Nucleus accumbens (tissue), 56 donors: ENCODE results near the gene ORM1.
A peak's percentile ranks its signal among the peaks of the same experiment; 100 is the strongest.

Experiments
- DNase-seq, 56 donors: peaks; one replicate each; lab custom pipeline; 2025; lab: John Stamatoyannopoulos, UW

The ORM1 gene

DNA sequence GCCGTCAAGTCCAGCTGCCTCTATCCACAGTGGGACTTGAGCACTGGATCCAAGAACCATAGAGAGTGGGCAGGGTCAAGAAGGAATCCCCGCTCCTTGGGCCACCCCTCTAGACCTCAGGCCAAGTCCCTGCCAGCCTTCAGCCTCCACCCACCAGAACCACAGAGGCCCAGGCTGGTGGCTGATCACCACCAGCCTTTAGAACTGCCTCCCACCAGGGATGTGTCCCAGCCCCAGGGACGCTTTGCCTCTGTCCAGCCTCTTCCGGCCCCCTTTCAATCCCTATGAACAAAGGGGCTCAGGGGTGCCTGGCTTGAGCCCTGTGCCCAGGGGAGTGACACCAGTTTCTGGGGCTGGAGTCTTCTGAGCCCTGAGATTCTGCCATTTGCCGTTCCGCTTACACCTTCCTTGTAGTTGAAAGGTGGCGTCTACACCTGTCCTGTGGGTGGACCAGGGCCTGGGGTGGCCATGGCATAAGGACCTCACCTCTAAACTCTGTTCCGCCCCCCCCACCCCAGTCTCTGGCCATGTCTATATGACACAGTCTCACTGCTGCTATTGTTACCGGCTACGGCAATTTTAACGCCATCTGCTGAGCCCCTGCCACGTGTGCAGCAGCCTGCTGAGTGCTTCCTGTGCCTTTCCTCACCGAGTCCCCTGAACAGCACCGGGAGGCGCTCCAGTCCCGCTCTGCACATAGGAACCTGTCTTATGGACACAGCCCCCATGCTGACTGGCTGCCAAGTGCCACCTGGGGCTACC, 35.7 kb upstream of the ORM1 start:
- no peak for DNase-seq

DNA sequence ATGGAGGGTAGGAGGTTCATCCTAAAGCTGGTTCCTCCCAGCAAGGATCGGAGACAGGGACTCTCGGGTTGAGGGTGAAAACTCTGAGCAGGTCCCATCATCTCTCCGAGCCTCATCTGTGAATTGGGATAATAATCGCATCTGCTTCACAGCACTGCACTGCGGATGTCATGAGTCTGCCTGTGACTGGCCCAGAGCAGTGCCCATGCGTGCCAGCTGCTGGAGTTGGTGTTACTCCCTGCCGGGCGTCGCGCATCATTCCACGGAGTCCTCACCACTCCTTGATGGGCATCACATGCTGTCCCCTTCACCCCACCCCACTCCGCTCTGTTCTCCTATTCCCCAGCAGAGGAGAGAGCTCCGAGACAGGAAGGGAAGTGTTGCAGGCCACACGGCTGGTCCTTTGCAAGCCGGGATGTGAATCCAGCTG, 35.1 kb upstream of the ORM1 start:
- DNase-seq, result no peak

- no peak for DNase-seq
Measured at GRCh38 chr9:114288193-114289091, 34.5 kb upstream of the ORM1 start.

- DNase-seq, result no peak
Measured at GRCh38 chr9:114289106-114289505, 33.8 kb upstream of the ORM1 start.

DNA sequence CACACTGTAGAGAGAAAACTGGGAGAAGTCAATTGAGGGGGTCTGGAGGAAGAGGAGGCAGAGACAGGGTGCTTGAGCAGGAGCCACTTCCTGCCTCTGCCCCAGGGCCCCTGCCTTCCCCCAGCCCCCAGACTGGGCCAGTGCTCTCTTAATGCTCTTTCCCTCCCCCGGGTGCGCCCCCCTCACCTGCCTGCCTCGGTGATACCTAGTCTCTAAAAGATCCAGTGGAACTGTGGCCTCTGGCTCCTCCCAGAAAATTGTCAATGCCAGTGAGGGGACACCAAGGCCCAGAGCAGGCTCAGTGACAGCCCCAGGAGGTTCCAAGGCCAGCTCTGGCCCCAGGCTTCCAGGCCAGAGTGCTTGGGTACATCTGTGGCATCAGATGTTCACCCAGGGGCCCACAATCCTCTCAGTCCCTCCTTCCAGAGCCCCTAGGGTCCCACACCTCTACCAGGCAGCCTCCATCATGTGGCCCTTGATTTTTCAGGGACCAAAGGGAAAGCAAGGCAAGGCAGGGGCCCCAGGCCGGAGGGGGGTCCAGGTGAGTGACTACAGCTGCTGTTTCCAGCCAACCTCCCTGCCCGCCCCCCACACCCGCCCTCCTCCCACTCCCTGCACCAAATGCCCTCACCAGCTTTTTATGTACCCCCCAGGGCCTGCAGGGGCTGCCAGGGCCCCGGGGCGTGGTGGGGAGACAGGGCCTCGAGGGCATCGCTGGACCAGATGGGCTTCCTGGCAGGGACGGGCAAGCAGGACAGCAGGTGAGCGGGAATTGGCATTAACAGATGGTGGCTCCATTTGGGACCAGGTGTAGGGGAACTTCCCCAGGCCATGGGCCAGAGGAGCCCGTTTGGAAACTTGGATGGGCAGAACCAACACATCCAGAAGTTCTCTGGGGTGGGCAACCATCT, 33.1 kb upstream of the ORM1 start:
- DNase-seq, result no peak

DNA sequence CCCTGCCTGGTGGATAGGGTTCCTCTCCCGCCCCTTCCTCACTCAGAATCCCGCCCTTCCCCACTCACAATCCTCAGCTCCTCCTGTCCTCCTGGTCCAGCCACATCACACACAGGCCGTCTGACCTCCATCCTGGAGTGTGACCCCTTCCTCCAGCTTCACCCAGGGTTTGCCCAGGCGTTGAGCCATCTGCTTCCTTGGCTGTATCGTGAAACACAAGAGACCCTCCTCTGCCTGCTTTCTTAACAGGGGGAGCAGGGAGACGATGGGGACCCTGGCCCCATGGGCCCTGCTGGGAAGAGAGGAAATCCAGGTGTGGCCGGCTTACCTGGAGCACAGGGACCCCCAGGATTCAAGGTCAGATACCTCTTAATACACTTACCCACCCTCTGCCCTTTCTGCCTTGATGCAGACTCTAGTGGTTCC, 32.3 kb upstream of the ORM1 start:
- DNase-seq, result no peak

DNA sequence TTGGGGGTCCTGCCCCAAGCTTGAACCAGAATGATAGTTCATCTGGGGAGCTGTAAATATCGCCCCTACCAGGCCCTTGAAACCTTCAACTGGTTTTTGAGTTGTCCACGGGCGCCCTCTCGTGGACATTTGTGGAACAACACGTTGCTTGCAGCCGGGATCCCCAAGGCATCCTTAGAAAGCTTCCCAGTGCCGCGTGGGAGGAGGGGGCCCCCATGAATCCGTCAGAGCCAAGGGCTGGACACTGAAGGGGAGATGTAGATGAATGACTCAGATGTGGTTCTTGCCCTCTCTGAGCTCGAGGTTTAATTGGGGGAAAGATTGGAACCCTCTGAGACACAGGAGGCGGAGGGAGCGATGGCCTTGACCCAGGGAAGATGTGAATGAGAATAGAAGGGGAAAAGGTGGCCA, 31.8 kb upstream of the ORM1 start:
- DNase-seq, result peak in 49 of 56 donors; percentile 6 to 84 (median 49)

DNA sequence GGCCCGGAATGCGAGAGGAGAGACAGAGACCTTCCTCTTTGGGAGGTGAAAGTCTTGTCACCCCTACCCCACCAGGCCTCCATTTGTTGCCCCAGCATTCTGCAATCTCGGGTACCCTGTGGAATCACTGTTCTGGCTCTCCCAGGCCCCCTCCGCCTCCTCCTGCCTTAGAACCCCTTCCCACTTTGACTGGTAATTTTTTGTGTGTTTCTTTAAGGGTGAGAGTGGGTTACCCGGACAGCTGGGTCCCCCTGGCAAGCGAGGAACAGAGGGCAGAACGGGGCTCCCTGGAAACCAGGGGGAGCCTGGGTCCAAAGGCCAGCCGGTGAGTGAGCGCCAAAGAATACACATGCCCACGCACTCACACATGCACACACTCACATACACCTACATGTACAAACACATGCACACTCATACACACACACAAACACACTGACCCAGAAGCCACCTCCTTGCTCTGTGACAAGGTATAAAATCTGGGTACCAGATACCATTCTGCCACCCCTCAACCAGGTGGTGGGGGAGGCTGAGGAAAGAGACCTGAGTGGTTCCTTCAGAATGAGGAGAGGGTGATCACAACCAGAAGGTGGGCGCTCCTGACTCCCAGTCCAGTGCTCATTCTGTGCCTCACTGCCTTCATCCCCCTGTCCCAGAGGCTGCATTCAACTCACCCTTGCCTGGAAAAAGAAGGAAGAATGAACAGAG, 30.9 kb upstream of the ORM1 start:
- DNase-seq, result no peak

DNA sequence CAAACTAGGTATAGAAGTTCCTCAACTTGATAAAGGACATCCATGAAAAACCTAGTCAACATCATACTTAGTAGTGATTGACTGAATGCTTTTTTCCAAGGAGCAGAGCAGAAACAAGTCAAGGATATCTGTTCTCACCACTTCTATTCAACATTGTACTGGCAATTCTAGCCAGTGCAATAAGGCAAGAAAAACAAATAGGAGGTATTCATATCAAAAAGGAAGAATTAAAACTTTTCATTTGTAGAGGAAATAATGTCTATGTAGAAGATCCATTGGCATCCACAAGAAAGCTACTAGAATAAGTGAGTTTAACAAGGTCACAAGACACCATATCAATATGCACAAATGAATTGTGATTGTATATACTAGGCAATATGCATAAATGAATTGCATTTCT, 28.2 kb upstream of the ORM1 start:
- no peak for DNase-seq

GRCh38 chr9:114296338-114296737, 26.6 kb upstream of the ORM1 start:
- no peak for DNase-seq

- no peak for DNase-seq
Measured at GRCh38 chr9:114299286-114300152, 23.4 kb upstream of the ORM1 start.

DNA sequence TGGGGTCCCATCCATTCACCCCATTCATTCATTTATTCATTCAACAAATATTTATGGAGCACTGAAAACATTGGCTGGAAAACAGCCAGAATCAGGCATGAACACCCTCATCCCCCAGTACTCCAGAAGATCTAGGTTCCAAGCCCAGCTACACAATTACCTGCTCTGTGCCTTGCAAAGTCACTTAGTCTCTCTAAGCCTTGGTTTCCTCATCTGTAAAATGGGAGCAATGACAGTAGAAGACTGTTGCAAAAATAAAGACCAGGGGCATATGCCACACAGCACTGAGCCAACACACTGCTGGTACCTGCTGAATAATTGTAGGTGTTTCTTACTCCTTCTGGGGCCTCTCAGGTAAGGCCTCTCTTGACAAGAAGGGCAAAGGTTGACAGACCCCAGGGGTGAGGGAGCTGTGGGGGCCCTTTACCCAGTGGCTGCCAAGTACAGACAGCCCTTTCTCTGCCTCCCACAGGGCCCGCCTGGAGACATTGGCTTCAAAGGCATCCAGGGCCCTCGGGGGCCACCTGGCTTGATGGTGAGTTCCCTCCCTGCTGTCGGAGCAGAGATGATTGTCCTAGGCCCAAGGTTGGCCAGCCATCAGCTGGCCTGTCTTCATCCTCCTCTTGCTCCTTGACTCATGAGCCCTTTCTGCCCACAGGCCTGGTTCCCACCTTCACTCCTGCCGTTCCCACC, 22.6 kb upstream of the ORM1 start:
- DNase-seq, result no peak

- no peak for DNase-seq
Measured at GRCh38 chr9:114300846-114301797, 21.8 kb upstream of the ORM1 start.

- DNase-seq, result no peak
Measured at GRCh38 chr9:114301798-114302565, 20.9 kb upstream of the ORM1 start.

- DNase-seq, result no peak
Measured at GRCh38 chr9:114302727-114303126, 20.2 kb upstream of the ORM1 start.

DNA sequence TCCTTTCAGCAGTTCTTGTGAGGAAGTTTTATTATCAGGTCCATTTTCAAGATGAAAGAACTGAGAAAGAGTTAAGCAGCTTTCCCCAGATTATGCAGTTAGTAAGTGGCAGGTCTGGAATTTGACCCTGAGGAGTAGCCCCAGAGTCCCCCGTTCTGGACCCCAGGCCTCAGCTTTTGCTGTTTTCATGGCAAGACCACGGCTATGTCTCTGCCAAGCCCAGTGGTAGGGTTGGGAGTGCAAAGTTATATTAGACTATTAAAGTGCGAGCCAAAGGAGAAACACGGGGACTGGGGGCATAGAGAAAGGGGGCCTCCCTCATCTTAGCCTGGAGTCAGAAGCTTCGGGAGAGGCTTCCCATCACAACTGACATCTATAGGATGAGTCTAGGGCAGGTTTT, 19.3 kb upstream of the ORM1 start:
- DNase-seq, result no peak
